Activated T-helper 1 cell treated with anti-CD3 and anti-CD28 coated beads, Interleukin-2, amount 50 U/mL, for 16 hours (primary cell): ENCODE data around the gene DBX1.
A peak's percentile ranks its signal among the peaks of the same experiment; 100 is the strongest.

ENCODE experiments used
- DNase-seq, 2 donors: peaks; one replicate each; pipeline ENCODE4 v3.0.0-alpha.2; 2020; ENCODE audit warnings: low read depth in 1 of 2, low spot score in 1 of 2

The DBX1 gene

GRCh38 chr11:20126724-20127123, 33.6 kb downstream of the DBX1 start:
- no peak for DNase-seq

DNA sequence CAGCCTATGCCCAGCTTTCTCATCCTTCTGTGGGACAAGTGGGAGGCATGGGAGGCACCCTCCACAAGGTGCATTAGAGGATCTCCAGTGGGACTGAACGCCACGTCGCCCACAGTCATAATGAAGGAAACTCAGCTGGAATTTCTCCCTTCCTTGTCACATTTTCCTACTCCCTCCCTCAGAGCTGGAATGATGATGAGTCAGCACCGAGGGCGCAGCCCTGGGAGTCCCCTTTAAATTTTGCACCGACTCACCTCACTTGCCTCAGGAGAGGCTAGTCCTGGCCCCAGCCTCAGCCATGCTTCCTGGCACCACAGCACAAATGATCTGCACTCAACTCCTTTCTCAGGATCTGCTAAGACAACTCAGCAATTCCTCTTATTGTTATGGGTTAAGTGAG, 34.3 kb downstream of the DBX1 start:
- DNase-seq = no peak

DNA sequence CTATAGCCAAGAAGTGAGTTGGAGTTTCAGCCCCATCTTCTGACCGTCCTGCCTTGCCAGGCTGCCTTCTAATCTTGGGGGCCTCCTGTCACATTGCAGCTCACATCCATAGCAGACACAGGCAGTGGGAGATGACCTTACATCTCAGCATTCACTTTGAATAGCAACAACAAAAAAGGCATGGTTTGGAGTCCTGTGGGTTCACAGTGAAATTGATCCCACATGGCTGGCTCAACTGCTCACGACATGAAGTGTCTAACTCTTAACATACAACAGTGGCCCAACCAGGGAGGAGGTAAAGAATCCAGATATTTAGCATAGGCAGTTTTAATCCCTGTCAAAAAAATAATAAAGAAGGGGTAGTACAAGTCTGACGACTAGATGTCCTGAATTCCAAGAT, 38.1 kb downstream of the DBX1 start:
- DNase-seq = no peak

DNA sequence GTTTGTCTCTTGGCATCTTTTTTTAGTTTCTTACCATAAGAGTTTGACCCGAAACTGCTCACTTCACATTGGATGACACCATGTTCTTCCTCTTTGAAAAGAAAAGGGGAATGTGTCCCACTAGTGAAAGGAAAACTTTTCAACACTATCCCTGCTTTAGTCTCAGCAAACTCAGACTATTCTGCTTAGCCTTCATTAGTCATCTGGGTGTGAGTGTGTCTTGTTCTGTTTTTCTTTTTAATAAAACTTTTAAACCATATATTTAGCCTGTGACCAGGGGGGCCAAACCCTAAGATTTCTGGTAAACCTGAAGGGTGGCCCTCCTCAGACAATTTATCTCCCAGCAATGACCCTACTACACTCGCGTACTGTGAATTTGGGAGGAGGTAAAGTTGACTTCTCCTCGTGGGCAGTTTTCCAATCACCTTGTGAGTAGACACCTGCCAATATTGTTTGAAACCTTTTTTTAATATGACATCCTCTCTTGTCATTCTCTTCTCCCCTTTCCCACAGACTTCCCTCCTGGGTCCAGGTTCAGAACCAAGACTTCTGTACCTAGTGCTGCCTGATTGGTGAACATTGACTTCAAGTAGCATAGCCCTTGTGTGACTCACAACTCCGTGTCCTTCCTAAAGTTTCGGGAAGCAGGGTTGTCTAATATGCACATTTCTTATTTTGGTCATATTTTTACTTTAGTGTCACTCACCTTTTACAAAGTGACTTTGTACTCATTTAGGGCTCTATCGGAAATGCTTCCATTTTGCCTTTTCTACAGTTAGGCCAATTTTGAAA, 39.9 kb downstream of the DBX1 start:
- DNase-seq = no peak

DNA sequence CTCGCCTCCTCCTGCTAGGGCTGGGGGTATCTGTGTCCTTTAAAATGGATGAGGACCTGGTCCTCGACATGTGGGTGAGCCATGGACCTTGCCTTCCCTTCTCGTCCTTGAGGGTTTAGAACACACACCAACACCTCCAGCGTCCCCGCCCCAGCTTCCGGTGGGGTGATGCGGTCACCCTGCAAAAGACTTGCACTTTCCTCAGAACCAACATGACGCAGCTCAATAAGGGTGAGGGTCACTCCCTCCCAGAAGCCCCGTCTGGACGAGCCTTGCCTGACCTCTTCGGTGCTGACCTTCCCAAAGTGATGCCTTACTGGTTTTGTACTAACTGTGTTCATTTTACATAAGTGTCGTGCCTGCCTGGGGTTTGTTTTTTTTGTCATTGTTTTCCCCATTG, 41.0 kb downstream of the DBX1 start:
- DNase-seq = no peak

GRCh38 chr11:20118209-20118608, 42.1 kb downstream of the DBX1 start:
- no peak for DNase-seq

DNA sequence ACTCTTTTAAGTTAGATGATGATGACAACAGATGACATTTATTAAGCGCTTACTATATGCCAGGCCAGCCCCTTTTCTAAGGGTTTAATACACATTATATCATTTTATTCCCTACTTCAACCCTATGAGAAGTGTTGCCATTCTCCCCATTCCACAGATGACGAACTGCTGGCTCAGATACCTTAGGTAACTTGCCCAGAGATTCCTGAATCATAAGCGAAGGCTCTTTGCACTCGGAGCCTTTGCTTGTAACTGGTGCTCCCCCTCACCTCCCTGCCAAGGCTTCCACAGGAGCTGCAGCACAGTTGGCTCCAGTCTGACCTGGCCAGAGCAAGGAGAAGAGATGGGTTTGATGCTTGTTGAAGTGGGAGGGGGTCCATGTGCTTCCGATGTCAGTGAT, 43.0 kb downstream of the DBX1 start:
- DNase-seq = no peak

DNA sequence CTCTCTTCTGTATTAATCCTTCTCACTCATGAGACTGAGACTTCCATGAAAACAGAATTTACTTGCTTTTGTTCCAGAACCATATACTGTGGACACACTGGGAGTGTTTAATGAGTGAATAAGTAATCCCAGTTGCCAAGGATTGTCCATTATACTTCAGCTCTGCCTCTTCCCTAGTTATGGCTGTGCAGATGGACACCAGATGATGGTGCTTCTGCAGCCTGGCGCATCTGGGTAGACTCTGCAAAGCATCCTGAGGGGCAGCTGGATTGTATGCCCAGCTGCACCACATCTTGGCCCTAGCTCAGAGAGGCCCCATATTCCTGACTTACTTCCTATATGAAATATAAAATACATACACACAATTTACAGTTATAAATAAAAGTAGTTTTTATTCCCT, 43.5 kb downstream of the DBX1 start:
- DNase-seq = no peak

DNA sequence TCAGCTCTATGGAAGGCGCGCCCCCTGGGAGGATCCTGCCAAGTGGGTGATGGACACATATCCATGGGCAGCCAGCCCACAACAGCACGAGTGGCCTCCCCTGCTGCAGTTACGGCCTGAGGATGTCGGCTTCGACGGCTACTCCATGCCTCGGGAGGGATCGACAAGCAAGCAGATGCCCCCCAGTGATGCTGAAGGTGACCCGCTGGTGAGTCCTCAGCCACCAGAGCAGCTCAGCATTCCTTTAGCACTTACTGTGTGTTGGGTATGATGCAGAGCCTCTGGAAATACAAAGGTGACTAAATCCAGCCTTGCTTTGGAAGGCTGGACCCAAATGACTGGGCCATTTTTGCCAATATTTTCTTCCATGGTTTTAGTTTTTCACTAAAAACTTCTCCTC, 45.7 kb downstream of the DBX1 start:
- no peak for DNase-seq

DNA sequence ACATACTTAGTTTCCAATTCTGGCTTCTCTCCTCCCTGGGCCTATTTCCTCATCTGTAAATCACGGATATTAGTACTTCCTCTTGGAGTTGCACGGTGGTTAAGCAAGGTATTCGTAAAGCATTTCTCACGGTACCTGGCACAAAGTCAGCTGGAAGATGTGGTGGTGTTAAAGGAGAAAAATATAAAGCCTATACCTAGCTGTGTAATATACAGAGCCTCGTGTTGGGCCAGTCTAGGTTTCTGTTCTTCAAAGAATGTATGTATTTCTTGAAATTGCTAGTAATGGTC, 47.2 kb downstream of the DBX1 start:
- no peak for DNase-seq

DNA sequence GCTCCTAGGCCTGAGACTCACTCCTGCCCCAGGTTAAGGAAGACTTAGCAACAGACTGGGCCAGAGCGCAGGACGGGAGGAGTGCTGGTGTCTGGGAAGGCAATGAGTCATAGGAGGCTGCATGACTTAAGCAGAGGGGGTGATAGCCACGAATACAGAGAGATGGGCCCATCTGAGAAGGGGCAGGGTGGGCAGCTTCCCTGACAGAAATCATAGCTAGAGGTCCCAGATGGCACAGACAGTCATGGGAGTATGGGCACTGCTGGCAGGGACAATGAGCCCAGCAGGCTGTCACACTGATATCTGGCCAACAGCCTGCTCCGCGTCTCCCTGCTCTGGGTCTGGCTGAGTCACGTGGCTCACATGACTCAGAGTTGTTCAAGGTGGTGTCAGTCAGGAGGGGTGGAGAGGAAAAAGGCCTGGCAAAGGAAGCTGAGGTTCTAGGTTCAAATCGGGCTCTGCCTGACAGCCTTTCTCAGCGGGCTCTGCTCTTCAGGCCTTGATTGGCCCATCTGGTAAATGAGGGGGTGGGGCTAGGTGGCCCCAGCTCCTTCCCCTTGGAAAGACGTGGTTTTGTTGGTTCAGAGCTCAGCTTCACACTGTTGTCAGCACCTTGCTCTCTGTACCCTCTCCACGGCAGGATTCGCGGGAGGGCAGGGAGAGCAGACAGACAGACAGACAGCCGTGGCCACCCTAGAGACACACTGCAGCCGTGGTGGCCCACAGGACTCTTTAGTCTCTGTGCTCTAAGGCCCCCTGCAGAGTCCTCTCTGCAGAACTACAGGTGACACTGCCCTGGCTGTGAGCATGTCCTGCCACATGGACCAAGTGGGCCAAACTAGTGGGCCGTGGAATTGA, 47.8 kb downstream of the DBX1 start:
- DNase-seq = no peak

GRCh38 chr11:20111871-20112270, 48.4 kb downstream of the DBX1 start:
- no peak for DNase-seq

GRCh38 chr11:20110908-20111669, 49.2 kb downstream of the DBX1 start:
- DNase-seq = peak in 1 of 2 donors; percentile 4

DNA sequence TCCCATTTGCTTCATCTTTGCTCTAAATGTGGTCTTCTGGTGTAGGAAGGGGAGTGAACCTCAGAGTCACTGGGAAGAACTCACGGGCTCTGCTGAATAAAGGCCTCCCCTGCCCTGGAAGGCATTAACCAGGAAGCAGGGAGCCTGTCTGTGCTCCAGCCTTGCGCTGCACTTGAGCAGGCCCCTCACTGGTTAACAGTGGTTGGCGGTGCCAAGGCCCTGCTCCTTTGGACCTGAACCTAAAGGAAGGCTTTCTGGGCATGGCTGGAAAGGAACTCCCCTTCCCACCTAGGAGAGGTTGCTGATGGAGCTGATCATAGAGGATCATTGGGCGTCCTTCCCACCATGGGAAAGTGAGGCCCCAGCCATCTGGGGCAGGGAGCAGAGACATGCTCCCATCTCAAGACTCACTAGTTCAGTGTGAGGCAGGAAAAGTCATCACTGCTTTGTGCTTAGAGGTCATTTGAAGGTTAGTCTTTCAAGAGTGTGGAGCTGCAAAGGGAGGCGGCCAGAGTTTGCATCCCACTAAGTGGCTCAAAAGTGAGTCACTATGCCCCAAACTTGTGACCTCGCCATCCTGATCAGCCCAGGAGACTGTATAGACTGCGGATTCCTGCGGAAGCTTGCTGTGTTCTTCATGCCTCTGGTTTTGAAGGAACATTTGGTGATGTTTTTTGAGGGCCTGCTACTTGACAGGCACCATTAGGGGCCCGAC, 50.4 kb downstream of the DBX1 start:
- no peak for DNase-seq
